Fibroblast of lung (primary cell): ENCODE results near the gene ACACB. TPM values are rescaled to one million over a fixed set of nuclear protein-coding genes. Genes with fewer than 3 reads are reported as not detected.

Experiments
- DNase-seq, 2 donors: peaks; one replicate each; pipeline versions ENCODE4 v3.0.0 to v3.0.0-alpha.2; 2010; ENCODE audit warnings: low read depth in 2 of 2
- H2AFZ ChIP-seq: 2 replicates; pipeline ENCODE4 v1.5.1; 2012; ENCODE audit warnings: low read length, control low read depth, inconsistent platforms
- H3K27ac ChIP-seq: 2 replicates; pipeline ENCODE4 v1.5.1; 2011; ENCODE audit warnings: low read length, control low read depth; ENCODE audit not compliant: insufficient read depth
- H3K27me3 ChIP-seq: 2 replicates; pipeline ENCODE4 v1.5.1; 2011; ENCODE audit warnings: mild to moderate bottlenecking, low read length; ENCODE audit not compliant: control insufficient read depth, insufficient read depth
- H3K36me3 ChIP-seq: 2 replicates; pipeline ENCODE4 v1.5.1; 2011; ENCODE audit warnings: low read length; ENCODE audit not compliant: control insufficient read depth, insufficient read depth
- H3K4me1 ChIP-seq: 2 replicates; pipeline ENCODE4 v1.5.1; 2011; ENCODE audit warnings: low read length; ENCODE audit not compliant: control insufficient read depth, insufficient read depth; ENCODE audit errors: extremely low read depth
- H3K4me2 ChIP-seq: 2 replicates; pipeline ENCODE4 v1.5.1; 2011; ENCODE audit warnings: low read length, control low read depth; ENCODE audit not compliant: insufficient read depth; ENCODE audit errors: extremely low read depth
- H3K4me3 ChIP-seq, 4 experiments: fragments of 200-600 bp in 1 of 4; sonication (generic) in 1 of 4; replicated peaks in 1 of 4; 2 replicates each; pipeline ENCODE4 v1.5.1; 2011 to 2016; ENCODE audit warnings: low read length in 4 of 4, low read depth in 3 of 4, mild to moderate bottlenecking in 3 of 4, control low read depth in 2 of 4, inconsistent platforms in 1 of 4, mixed read lengths in 1 of 4; ENCODE audit not compliant: insufficient read depth in 1 of 4; ENCODE audit errors: control extremely low read depth in 1 of 4
- H3K79me2 ChIP-seq: 2 replicates; pipeline ENCODE4 v1.5.1; 2012; ENCODE audit warnings: mild to moderate bottlenecking, low read length, inconsistent platforms; ENCODE audit not compliant: control insufficient read depth, insufficient read depth
- H3K9ac ChIP-seq: 2 replicates; pipeline ENCODE4 v1.5.1; 2011; ENCODE audit warnings: mild to moderate bottlenecking, low read length, control low read depth; ENCODE audit not compliant: insufficient read depth
- H3K9me3 ChIP-seq: 2 replicates; pipeline ENCODE4 v1.5.1; 2012; ENCODE audit warnings: low read depth, low read length; ENCODE audit not compliant: control insufficient read depth, insufficient read depth
- H4K20me1 ChIP-seq: 2 replicates; pipeline ENCODE4 v1.5.1; 2011; ENCODE audit warnings: low read length; ENCODE audit not compliant: control insufficient read depth, insufficient read depth; ENCODE audit errors: extremely low read depth
- EZH2 ChIP-seq: IDR thresholded peaks from 2 replicates; pipeline ENCODE4 v1.5.1; 2012; ENCODE audit warnings: low read length, control low read depth, mild to moderate bottlenecking; ENCODE audit errors: missing control alignments
- polyA plus RNA-seq, 2 donors: library from polyadenylated mRNA; depleted of rRNA in 1 of 2; stranded (reverse) in 1 of 2; unstranded in 1 of 2; fragments of >200 nt; gene quantifications; 2 replicates each; pipeline ENCODE4 v1.2.1, GENCODE V29; 2011 to 2012; ENCODE audit warnings: missing spikeins in 1 of 2
- total RNA-seq: library from RNA; depleted of rRNA; stranded (reverse); fragments of >200 nt; gene quantifications from 2 replicates; pipeline ENCODE4 v1.2.1, GENCODE V29; 2014
- TF ChIP-seq, protein P1 (sequence below), 2 donors: IDR thresholded peaks in 1 of 2; conservative IDR thresholded peaks in 1 of 2; 1 replicate in 1 of 2; 2 replicates in 1 of 2; pipeline ENCODE4 v1.5.1; 2011 to 2012; ENCODE audit warnings: low read length in 2 of 2, control low read depth in 1 of 2, inconsistent platforms in 1 of 2, low read depth in 1 of 2, mild to moderate bottlenecking in 1 of 2

ACACB gene
- total and polyA plus RNA-seq, 2 donors (not counting 1 experiment from before 2014, with no cell fraction given) = 1.5 to 9.1 TPM

- H2AFZ ChIP-seq = no peak overlapping the region
- no peaks in the 10 kb centered on the region for H3K36me3 ChIP-seq
- no peaks in the 10 kb centered on the region for H3K79me2 ChIP-seq
- H3K9ac ChIP-seq = no peak overlapping the region
- no peak for TF ChIP-seq EZH2
- TF ChIP-seq, protein P1, sequence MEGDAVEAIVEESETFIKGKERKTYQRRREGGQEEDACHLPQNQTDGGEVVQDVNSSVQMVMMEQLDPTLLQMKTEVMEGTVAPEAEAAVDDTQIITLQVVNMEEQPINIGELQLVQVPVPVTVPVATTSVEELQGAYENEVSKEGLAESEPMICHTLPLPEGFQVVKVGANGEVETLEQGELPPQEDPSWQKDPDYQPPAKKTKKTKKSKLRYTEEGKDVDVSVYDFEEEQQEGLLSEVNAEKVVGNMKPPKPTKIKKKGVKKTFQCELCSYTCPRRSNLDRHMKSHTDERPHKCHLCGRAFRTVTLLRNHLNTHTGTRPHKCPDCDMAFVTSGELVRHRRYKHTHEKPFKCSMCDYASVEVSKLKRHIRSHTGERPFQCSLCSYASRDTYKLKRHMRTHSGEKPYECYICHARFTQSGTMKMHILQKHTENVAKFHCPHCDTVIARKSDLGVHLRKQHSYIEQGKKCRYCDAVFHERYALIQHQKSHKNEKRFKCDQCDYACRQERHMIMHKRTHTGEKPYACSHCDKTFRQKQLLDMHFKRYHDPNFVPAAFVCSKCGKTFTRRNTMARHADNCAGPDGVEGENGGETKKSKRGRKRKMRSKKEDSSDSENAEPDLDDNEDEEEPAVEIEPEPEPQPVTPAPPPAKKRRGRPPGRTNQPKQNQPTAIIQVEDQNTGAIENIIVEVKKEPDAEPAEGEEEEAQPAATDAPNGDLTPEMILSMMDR (conservative IDR thresholded peaks at IDR 0.05 in 1 of 2, IDR thresholded peaks at IDR 0.05 in 1 of 2; ENCODE audit: low read depth in 1 of 2, low read length in 2 of 2) = no peak
- no peaks in the 10 kb centered on the region for H4K20me1 ChIP-seq
- no peaks in the 10 kb centered on the region for H3K9me3 ChIP-seq
- H3K4me1 ChIP-seq = no peaks in the 10 kb centered on the region
- no peak overlapping the region for H3K27ac ChIP-seq
- H3K27me3 ChIP-seq = no peaks in the 10 kb centered on the region
- no peak overlapping the region for H3K4me2 ChIP-seq
- DNase-seq = no peak
- no peak overlapping the region for H3K4me3 ChIP-seq
Observed at GRCh38 chr12:109256011-109256410, 139.6 kb downstream of the ACACB start.

DNA sequence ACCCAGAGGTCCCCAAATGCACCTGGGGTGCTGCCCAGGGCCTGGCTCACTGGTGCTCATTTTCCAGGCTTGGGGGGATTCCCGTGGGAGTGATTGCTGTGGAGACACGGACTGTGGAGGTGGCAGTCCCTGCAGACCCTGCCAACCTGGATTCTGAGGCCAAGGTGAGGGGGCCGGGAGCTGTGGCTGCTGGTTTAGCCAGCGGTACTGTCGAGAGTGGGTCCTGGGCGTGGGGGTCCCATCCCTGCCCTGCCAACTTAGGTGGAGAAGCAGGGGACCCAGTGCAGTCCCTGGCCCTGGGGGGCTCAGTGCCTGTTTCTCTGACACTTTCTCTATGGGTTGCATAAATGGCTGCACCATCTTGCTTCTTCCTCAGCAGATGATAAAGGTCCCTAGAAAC is 141.8 kb downstream of the ACACB start:
- H3K36me3 ChIP-seq = no peaks in the 10 kb centered on the region
- no peaks in the 10 kb centered on the region for H3K9me3 ChIP-seq
- no peaks in the 10 kb centered on the region for H3K4me1 ChIP-seq
- no peak overlapping the region for H3K4me2 ChIP-seq
- no peaks in the 10 kb centered on the region for H4K20me1 ChIP-seq
- H3K27me3 ChIP-seq = no peaks in the 10 kb centered on the region
- H3K79me2 ChIP-seq = no peaks in the 10 kb centered on the region
- no peak overlapping the region for H3K4me3 ChIP-seq
- TF ChIP-seq, protein P1 (conservative IDR thresholded peaks at IDR 0.05 in 1 of 2, IDR thresholded peaks at IDR 0.05 in 1 of 2; ENCODE audit: low read depth in 1 of 2, low read length in 2 of 2) = no peak
- TF ChIP-seq EZH2 = no peak
- H3K9ac ChIP-seq = no peak overlapping the region
- no peak for DNase-seq
- no peak overlapping the region for H2AFZ ChIP-seq
- no peak overlapping the region for H3K27ac ChIP-seq

GRCh38 chr12:109258607-109259544 is 142.5 kb downstream of the ACACB start:
- H3K79me2 ChIP-seq = no peaks in the 10 kb centered on the region
- H3K4me3 ChIP-seq = no peak overlapping the region
- TF ChIP-seq, protein P1 (conservative IDR thresholded peaks at IDR 0.05 in 1 of 2, IDR thresholded peaks at IDR 0.05 in 1 of 2; ENCODE audit: low read depth in 1 of 2, low read length in 2 of 2) = no peak
- no peak for TF ChIP-seq EZH2
- H3K36me3 ChIP-seq = no peaks in the 10 kb centered on the region
- H3K4me1 ChIP-seq = no peaks in the 10 kb centered on the region
- H3K27ac ChIP-seq = no peak overlapping the region
- no peaks in the 10 kb centered on the region for H3K9me3 ChIP-seq
- H3K9ac ChIP-seq = no peak overlapping the region
- H2AFZ ChIP-seq = no peak overlapping the region
- H3K27me3 ChIP-seq = no peaks in the 10 kb centered on the region
- H3K4me2 ChIP-seq = no peak overlapping the region
- no peaks in the 10 kb centered on the region for H4K20me1 ChIP-seq
- no peak for DNase-seq
